Measurements from ENCODE around the gene SLC23A3.
A peak's percentile ranks its signal among the peaks of the same experiment; 100 is the strongest.

The SLC23A3 gene

GRCh38 chr2:219124381-219125110 lies 45.3 kb downstream of the SLC23A3 start:
- TF ChIP-seq CTCF (IDR thresholded peaks at IDR 0.05; ENCODE audit: low read length, missing control alignments) = no peak
- DNase-seq (ENCODE audit: low read depth) = peak; percentile 72
- peak overlapping the region; percentile 6 for H3K4me3 ChIP-seq (replicated peaks; ENCODE audit: low read depth, low read length)

- TF ChIP-seq CTCF (IDR thresholded peaks at IDR 0.05; ENCODE audit: low read length, missing control alignments) = no peak
- DNase-seq (ENCODE audit: low read depth) = no peak
- no peak overlapping the region for H3K4me3 ChIP-seq (replicated peaks; ENCODE audit: low read depth, low read length)
Measured at GRCh38 chr2:219123356-219124135, 46.3 kb downstream of the SLC23A3 start.

GRCh38 chr2:219122202-219122980 lies 47.4 kb downstream of the SLC23A3 start:
- TF ChIP-seq CTCF (IDR thresholded peaks at IDR 0.05; ENCODE audit: low read length, missing control alignments) = no peak
- no peak overlapping the region for H3K4me3 ChIP-seq (replicated peaks; ENCODE audit: low read depth, low read length)
- no peak for DNase-seq (ENCODE audit: low read depth)

DNA sequence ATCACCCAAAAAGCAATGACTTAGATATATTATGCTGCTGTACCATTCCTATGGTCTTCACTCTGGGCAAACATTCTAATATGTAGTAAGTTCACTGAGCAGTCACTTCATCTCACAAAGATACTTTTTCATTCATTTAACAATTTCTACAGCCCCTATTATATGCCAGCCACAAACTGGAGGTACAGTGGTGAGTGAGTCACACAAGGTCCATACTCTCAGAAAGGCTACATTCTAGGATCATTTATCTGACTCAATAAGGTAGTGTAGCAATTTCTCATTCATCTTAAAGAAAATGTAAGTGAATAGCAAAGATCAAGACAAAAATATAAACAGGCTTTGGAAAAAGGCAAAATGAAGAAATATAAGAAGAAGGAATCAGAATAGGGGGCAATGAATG lies 49.7 kb downstream of the SLC23A3 start:
- H3K4me3 ChIP-seq (replicated peaks; ENCODE audit: low read depth, low read length) = no peak overlapping the region
- DNase-seq (ENCODE audit: low read depth) = no peak
- TF ChIP-seq CTCF (IDR thresholded peaks at IDR 0.05; ENCODE audit: low read length, missing control alignments) = no peak

- peak; percentile 74 for TF ChIP-seq CTCF (IDR thresholded peaks at IDR 0.05; ENCODE audit: low read length, missing control alignments)
- peak; percentile 70 for DNase-seq (ENCODE audit: low read depth)
- no peak overlapping the region for H3K4me3 ChIP-seq (replicated peaks; ENCODE audit: low read depth, low read length)
Measured at GRCh38 chr2:219119422-219120043, 50.3 kb downstream of the SLC23A3 start.

DNA sequence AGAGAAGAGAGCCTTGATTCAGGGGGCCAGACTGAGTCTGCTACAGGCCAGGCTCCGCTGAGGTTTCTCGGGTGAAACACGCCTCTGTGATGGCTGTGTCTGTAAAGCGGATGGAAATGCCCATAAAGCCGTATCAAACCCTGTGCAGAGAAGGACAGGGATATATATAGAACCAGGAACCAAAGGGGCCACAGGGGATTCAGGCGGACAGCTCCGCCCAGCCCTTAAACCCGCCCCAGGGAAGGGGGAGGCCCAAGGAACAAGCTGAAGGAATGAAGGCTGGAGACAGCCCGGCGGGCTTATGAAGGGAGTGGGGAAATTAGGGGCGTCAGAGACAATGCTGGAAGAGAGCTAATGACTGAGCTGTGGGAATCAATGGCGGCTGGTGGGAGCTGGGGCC lies 51.3 kb downstream of the SLC23A3 start:
- TF ChIP-seq CTCF (IDR thresholded peaks at IDR 0.05; ENCODE audit: low read length, missing control alignments) = no peak
- H3K4me3 ChIP-seq (replicated peaks; ENCODE audit: low read depth, low read length) = no peak overlapping the region

More for the DNA sequence above, 51.3 kb downstream of the SLC23A3 start:
- DNase-seq (ENCODE audit: low read depth) = no peak
